Activated T-cell treated with anti-CD3 and anti-CD28 coated beads for 24 hours (primary cell): Measurements from ENCODE around the gene STKLD1.
"Not testable (repeated sequence)": the region's sequence is repeated elsewhere in the genome, so short reads cannot be mapped to it uniquely, and the experiment has no call there.

Experiments used
- DNase-seq: peaks from one replicate; pipeline ENCODE4 v3.0.0-alpha.2; 2020; ENCODE audit warnings: low read depth

The STKLD1 gene

DNA sequence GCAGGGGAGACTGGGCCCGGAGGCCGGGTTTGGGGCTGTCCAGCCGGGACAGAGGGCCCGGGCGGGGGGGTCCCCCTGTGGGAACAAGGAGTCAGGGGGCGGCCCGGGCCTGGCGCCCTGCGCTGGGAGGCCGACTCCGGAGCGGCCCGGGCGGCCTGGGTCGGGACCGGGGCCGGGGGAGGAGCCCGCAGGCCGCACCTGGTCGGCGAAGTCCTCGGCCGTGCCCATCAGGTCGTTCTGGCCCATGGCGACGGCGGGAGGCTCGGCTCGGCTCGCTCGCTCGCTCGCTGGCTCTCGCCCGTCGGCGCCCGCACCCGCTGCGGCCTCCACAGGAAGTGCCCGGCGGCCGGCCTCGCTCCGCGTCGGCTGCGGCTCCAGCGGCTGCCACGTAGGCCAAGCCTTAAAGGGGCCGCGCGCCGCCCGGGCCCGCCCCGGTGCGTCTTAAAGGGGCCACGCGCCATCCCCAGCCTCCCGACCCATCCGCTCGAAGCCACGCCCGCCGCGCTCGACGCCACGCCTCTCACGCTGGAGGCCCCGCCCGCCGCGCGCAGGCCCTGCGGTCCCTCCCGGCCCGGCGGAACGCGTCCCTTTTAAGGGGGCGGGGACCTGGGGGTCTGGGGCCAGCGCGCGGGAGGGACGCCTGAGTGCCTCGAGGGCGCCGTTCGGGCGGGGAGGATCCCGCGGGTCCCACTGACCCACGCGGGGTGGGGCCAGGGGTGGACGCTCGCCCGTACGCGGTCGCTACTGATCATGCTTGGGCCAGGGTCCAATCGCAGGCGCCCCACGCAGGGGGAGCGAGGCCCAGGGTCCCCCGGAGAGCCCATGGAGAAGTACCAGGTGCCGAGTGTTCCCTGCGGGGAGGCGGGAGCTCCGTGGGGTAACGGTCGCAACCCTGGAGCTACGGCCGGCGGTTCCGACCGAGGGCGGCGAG is at the start of gene STKLD1, which contains the start of gene SURF4:
TSS of gene STKLD1 (plus strand) at position 643 of the 931 bp plus-strand sequence. CDS start at position 751, 108 bp downstream.
TSS of gene SURF4 (minus strand) at position 337 of the 931 bp plus-strand sequence. CDS start at position 246, 91 bp downstream.
- DNase-seq = peak; percentile 94

DNA sequence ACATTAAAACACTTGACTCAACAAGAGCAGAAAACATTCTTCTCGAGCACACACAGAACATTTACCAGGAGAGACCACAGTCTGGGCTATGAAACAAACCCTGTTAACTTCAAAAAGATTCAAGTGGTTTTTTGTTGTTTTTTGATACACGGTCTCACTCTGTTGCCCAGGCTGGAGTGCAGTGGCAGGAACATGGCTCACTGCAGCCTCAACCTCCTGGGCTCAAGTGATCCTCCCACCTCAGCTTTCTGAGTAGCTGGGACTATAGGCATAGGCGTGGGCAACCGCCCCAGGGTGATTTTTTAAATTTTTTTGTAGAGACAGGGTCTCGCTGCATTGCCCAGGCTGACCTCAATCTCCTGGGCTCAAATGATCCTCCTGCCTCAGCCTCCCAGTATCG is 49.1 kb upstream of the STKLD1 start:
- DNase-seq = not testable (repeated sequence)

DNA sequence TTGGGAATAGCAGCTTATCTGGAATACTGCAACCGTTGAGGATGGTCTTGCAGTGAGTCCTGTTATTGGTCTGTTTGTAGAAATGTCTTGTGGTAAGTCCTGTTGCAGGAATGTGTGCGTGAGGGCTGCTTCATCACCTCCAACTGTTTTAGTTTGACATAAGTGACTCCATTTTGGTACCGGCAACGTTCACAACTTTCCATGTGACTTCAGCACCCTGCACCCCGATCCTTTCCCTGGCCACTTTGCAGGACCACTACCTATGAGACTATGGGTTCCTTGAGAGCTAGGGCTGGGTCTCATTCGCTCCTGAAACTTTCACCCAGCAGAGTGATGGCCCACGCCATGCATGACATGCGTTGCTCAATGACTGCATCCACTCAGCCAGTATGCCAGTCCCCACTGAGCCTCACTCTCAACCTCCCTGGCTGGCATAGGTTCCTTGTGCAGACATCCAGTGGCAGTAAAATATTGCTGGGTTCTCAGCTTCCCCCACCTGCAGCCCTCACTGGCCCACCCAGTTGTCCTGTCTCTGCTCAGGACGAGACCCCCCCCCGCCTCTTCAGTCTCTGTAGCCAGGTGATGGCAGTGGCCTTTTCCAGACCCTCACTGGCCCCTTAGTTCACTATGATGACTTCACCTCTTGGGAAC is 48.2 kb upstream of the STKLD1 start:
- DNase-seq = no peak

DNA sequence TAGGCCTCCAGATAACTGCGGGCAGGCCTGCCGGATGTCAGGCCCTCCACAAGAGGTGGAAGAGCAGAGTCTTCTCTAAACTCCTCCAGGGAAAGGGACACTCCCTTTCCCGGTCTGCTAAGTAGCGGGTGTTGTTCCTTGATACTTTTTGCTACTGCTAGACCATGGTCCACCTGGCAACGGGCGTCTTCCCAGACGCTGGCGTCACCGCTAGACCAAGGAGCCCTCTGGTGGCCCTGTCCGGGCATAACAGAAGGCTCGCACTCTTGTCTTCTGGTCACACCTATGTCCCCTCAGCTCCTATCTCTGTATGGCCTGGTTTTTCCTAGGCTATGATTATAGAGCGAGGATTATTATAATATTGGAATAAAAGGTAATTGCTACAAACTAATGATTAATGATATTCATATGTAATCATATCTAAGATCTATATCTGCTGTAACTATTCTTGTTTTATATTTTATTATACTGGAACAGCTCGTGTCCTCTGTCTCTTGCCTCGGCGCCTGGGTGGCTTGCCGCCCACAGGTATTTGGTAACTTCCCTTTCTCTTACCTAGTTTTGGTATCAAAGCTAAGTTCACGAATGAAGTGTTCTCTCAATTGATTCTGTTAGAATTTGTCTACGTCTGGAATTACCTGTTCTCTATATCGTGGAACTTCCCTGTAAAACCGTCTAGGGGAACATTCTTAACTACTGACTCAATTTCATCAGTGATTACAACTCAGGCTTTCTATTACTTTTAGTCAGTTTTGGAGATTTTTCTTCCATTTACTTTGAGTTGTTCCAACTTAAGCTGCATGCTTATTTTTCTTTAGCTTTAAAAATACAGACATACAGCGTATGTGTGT is 46.6 kb upstream of the STKLD1 start:
- not testable (repeated sequence) for DNase-seq

DNA sequence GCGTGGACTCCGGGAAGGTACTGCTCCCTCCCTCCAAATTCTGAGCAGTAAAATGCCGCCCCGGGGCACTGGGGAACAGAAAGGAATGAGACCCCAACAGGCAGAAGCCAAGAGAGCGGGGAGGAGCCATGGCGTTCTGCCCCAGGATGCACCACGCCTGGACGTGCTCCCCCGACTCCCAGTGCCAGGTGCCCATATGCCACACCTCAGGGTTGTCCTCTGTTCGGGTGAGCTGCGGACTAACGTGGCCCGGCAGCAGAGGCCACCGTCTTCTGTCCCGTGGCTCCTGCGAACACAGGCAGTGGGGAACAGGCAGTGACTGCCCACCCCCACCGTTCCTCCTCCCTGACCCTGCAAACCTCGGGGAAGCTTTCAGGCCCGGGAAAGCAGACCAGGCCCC is 44.9 kb upstream of the STKLD1 start:
- no peak for DNase-seq

DNA sequence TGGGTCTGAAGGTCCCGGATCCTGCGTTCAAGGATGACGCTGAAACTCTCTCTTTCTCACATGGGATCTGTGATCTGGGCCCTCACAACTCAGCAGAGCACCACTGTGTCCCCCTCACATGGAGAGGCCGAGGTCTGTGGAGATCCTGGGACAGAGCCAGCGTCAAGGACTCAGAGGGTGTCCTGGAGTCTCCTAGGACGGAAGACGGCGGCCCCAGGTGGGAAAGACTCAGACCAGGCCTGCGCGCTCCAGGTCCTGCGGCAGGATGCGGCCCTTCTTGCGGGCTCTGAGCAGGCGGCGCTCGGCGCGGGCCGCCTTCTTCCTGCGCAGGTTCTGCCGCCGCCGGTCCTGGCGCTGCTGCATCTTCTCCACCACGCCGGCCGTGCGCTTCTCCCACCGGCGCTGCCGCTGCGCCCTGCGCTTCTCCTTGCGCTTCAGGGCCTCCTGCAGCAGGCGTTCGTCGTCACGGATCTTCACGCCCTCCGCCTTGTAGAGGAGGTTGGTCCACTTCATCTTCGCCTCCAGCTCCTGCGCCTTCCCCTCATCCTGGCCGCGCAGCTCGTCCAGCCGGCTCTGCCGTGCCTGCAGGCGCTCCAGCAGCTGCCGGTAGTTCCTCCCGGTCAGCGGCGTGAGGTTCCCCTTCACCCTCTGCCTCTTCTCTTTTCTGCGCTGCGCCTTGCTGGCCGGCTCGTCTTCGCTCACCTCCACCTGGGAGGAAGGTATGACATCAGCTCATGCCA is 44.4 kb upstream of the STKLD1 start:
- DNase-seq = no peak

DNA sequence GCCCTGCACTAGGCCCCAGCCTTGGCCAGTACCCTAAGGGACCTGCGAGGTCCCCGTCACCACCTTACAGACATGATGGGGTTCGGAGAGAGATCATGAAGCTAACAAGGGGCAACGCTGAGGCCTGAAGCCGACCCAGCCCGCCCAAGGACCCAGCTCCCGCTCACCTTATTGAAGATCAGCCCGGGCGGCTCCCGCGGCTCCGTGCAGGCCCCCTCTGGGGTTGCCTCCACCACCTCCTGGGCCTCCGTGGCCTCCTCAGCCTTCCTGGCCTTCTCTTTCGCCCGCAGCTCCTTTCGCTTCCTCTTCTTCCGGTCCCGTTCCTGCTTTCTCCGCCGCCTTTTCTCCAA is 43.8 kb upstream of the STKLD1 start:
- DNase-seq = no peak

DNA sequence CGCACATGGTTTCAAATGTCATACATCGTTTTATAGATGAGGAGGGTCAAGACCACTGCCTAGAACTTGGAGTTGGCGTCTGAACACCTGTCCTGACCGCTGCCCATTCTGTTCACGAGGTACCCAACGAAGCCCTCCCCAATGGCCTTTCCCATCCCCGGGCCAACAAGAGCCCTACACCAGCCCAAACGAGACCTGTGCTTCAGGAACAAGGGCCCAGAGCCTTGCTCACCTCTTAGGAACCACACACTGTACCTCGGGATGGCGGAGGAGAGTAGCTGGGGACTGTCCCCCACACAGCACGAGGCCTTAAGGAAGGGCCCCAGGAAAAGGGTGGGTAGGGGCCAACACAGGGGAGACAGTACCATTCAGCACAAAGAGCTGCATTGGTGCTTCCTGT is 43.2 kb upstream of the STKLD1 start:
- DNase-seq = no peak

DNA sequence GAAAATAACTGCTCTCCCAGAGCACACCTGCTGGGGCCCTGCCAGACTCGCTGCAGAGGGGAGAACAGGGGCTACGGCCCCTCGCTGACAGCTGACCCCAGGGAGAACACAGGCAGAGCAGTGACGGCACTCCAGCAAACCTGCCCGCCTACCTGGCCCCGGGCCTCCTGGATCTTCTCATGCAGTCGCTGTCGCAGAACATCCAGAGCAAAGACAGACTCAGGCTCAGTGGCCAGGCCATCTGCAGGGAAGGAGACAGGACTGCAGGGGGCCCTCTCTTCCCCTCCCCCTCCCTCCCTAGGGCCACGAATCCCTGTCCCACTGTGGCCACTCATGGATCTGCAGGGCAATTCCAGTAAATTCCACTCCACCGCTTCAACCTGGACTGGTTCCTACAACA is 42.6 kb upstream of the STKLD1 start:
- no peak for DNase-seq

DNA sequence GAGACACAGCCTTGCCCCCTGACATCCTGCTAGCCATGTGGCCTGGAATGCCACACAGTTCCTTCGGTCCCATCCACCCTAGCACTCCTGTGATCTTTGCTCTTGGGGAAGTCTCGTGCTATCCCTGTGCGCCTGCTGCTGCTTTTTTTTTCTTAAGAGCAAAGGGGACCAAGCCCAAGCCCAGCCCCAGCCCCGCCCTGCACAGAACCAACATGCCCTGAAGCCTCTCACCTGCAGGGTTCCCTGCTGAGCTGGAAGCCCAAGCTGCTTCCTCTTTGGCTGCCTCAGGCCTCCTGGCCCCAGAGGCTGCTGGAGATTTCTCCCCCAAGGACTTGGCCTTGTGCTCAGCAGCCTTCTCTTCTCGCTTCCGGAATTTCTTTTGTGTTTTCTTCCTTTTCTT is 42.0 kb upstream of the STKLD1 start:
- no peak for DNase-seq

DNA sequence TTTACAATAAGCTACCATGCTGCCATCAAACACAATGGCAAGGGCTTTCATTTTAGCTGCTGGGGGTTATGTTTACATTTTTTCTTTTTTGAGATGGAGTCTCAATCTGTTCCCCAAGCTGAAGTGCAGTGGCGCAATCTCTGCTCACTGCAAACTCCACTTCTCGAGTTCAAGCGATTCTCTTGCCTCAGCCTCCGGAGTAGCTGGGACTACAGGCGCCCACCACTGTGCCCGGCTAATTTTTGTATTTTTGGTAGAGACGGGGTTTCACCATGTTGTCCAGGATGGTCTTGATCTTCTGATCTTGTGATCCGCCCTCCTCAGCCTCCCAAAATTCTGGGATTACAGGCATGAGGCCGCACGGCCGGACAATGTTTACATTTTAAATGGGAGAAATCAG is 41.3 kb upstream of the STKLD1 start:
- not testable (repeated sequence) for DNase-seq

DNA sequence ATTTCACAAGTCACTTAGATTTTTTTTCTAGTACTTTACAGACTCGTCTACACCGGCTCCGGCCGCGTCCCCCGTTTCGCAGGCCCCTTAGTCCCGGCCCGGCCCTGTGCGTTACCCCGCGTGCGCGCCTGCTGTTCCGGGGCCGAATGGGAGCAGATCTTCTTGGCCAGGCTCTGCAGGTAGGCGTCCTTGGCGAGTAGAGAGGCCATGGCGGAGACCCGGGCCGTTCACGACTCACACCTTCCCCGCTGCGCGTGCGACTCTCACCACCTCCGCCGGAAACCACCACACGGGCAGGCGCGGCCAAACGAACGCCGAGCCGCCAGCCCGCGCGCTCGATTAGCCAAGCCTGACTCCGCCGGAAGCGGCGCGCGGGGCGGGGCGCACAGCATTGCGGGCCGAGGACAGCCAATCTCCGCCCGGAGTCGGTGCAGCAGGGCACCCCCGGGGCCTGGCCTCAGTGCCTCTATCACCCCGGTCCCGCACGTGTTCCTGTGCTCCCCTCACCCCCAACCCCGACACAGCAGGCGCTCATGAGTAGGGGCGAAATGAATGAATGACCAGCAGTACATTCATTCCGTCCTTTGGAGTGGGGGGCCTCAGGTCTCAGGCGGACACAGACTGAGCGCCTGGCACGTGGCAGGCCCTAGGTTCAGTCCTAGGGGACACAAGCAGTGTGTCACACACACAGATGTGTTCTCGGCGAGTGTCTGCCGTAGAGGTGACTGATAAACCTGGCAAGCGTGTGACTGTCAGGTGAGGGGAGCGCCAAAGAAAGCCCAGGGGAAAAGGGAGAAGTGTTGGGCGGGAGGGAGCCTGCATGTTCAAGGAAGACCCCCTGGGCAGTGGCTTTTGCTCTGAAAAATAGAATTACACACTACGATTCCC is 40.0 kb upstream of the STKLD1 start, which contains the start of gene SURF6:
TSS of gene SURF6 (minus strand) at position 265 of the 888 bp plus-strand sequence. CDS start at position 209, 56 bp downstream.
- DNase-seq = peak; percentile 96

DNA sequence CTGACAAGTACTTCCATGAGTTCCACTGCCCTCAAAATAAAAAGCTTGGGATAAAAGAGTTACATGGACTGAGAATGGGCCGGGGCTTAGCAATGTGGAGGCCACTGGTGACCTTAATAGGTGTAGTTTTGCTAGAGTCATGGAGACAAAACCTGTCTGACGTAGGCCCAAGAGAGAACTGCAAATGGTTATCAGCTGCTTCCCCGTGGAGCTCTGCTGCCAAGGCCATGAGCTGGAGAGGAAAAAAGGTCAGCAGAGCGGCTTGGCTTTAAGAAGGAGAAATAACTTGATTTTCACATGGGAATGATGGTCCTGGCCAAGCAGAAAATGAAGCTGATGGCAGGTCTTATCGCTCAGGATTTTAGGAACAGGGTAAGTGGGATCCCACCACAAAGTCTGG is 36.5 kb upstream of the STKLD1 start:
- DNase-seq = no peak

DNA sequence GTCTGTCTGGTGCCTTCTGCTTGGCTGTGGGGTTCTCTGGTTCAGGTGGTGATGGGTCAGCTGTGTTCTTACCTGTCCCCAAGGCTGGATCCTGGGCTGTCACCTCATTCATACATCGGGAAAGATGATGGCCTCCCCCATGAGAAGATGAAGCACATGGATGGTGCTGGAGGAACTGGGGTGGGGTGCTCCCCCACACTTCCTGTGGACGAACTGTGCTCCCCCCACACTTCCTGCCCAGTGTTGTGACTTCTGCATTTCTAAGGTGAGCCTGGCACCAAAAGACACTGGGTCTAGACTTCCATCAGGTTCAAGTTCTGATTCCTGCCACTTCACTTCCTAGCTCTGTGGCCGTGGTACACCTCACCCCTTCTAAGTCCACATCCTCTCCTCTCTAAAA is 35.9 kb upstream of the STKLD1 start:
- DNase-seq = no peak

DNA sequence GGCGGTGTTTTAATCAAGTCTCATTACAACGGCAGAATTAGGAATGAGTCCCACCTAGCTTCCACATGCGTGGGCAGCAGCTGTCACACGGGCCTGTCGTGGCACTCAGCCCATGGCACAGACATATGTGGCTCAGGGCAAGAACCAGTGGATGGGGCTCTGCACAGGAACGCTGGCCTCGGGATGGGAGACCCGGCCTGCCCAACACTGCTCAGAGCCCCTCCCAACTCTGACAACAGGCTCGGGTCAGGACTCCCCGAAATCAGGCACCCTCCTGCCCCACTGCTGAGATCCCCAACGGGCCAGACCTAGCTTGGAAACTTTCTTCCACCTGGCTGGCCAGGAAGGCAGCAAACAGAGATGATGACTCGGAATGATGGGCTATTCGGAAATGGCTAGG is 35.2 kb upstream of the STKLD1 start:
- DNase-seq = no peak

DNA sequence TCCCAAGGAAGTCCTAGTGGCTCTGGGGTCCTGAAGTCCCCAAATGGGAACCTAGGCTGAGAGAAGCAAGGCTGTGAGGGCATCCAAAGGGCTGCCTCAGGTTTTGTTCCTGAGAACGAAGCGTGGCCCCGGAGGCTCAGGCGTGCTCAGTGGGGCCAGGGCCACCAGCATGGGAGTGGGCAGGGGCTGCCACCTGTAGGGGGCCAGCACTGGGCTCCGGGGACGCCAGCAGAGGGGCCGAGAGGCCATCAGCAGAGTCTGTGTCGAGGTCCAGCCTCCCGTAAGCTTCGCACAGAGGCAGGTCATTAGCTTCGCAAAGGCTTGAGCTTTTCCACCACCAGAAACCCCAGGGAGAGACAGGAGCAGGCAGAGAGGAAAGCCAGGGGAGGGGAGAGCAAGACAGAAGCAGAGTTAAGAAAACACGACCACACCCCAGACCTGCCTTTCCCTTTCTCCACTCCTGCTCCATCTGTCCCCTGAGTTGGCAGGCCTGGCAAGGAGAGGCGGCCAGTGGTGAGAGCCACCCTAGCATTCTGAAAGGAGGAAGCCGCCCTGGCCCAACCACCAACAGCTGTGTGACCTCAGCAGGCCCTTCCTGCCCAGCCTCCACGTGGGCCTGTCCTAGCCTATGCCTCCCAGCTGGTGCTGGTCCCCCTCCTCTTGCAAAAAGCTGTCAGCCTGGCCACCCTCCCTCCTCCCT is 34.6 kb upstream of the STKLD1 start:
- DNase-seq = no peak

DNA sequence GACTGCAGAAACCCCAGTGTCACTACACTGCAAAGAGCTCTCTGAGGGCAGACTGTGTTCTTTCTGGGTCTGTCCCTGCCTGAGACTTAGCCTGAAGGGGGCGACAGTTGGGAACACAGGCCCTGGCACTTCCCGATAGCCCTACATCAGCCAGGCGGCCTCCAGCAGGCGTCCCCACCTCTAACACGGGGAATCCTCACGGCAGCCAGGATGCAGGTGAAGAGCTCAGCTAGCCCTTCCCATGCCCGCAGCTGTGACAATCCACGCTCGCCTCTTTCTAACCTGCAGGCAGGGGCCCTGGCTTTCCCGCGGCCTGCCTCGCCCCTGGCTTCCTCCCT is 34.1 kb upstream of the STKLD1 start:
- no peak for DNase-seq

DNA sequence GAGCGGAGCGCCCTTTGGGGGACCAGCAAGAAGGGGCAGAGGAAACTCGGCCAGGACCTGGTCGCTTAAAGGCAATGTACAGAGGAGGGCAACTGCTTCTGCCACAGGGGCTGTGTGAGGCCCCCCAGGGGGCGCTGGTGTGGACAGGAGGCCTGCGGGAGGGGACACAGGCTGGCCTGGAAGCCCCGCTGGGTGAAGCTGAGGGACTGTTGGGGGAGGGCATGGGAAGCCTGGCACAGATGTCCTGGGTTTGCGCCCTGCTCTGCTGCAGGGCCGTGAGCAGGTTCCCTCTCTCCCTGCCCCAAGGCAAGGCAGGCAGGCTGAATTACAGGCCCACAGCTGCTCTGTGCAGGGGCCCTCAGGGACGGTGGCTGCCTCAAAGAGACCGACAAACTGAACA is 33.6 kb upstream of the STKLD1 start:
- DNase-seq = no peak

DNA sequence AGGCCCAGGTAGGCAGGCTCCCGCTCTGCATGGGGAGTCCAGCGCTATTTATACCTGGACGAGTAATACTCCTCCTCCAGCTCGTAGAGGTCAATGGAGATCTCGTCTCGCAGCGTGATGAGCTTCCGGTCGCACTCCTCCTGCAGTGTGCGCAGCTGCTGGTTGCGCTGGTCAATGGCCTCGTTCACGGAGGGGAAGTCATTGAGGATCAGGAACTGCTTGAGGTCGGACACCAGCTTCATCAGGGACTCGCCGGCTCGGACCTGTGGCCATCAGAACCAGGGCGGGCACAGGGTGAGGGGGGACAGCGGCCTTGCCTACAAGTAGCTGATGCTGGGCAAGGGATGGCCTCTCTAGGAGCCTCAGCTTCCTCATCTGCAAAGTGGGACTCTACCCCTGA is 32.1 kb upstream of the STKLD1 start:
- DNase-seq = no peak

DNA sequence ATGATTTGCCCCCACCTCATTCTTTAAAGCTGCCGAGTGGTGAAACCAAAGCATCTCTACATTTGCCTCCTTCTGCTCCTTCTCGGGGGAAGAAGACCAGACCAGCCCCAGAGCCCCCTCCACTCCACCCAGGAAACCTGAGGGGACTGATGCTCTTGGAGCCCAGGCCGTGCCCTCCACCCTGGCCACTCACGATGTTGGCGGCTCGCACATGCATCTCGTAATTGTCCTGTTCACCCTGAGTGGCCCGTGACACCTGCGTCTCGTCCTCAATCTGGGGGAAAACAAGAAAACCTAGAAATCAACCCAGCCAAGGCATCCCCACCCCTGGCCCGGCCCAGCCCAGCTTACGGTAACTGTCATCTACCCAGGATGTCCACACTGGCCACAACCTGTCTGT is 31.2 kb upstream of the STKLD1 start:
- no peak for DNase-seq
